C4-2B (cell line): ENCODE measurements around the gene ZMYM5.

Source experiments
- ZFX ChIP-seq: fragments of 450-650 bp; IDR thresholded peaks from 2 replicates; pipeline ENCODE4 v1.6.1; 2017
- TF ChIP-seq, protein P1 (sequence below): fragments of 450-650 bp; conservative IDR thresholded peaks from 2 replicates; pipeline ENCODE4 v1.5.1; 2017; ENCODE audit warnings: mild to moderate bottlenecking

DNA sequence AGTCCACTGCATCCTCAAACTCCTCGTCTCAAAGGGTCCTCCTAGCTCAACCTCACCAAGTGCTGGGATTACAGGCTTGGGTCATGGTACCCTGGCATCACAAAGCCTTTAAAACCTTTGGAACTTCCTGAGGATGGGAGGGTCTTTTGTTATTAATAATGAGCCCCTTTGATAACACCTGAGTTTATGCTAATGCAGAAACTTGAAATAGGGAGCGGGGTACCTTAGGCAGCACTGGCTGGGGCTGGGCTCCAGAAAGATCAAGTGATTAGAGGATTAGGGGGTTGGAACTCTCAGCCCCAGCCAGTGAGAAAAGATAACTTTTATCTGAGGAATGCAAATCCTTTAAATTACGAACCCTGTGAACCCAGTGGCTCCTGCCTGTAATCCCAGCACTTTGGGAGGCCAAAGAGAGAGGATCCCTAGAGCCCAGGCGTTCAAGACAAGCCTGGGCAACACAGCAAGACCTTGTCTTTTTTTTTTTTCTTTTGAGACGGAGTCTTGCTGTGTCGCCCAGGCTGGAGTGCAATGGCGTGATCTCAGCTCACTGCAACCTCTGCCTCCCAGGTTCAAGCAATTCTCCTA, 71.4 kb downstream of the ZMYM5 start:
- TF ChIP-seq, protein P1, sequence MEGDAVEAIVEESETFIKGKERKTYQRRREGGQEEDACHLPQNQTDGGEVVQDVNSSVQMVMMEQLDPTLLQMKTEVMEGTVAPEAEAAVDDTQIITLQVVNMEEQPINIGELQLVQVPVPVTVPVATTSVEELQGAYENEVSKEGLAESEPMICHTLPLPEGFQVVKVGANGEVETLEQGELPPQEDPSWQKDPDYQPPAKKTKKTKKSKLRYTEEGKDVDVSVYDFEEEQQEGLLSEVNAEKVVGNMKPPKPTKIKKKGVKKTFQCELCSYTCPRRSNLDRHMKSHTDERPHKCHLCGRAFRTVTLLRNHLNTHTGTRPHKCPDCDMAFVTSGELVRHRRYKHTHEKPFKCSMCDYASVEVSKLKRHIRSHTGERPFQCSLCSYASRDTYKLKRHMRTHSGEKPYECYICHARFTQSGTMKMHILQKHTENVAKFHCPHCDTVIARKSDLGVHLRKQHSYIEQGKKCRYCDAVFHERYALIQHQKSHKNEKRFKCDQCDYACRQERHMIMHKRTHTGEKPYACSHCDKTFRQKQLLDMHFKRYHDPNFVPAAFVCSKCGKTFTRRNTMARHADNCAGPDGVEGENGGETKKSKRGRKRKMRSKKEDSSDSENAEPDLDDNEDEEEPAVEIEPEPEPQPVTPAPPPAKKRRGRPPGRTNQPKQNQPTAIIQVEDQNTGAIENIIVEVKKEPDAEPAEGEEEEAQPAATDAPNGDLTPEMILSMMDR = no peak
- TF ChIP-seq ZFX = no peak
